ENCODE measurements around the gene PARP11.
A peak's percentile ranks its signal among the peaks of the same experiment; 100 is the strongest.

Gene PARP11

GRCh38 chr12:3885277-3886094 is 12.3 kb upstream of the PARP11 start:
- Histone ChIP-seq H3K4me1 (ENCODE audit: control insufficient read depth, low read length) (no peaks in the 10 kb centered on the region), H3K9me3 (ENCODE audit: control insufficient read depth, insufficient read depth, low read length) (no peaks in the 10 kb centered on the region), H3K79me2 (ENCODE audit: control insufficient read depth, low read length) (no peaks in the 10 kb centered on the region), H3K9me2 (replicated peaks; ENCODE audit: control insufficient read depth, low read length) (no peaks in the 10 kb centered on the region), H3K4me2 (ENCODE audit: low read length) (no peak overlapping the region), H3F3A (ENCODE audit: control insufficient read depth, insufficient read depth) (no peaks in the 10 kb centered on the region), H3K27me3 (ENCODE audit: control insufficient read depth, low read length) (no peaks in the 10 kb centered on the region; the same call in 1 of the 2 replicates), H3K4me3 (ENCODE audit: low read length) (no peak overlapping the region), H3K27ac (ENCODE audit: low read depth, low read length) (no peak overlapping the region), H3K36me3 (ENCODE audit: control insufficient read depth, low read length) (no peaks in the 10 kb centered on the region), H4K20me1 (ENCODE audit: control insufficient read depth, insufficient read depth, low read depth, low read length) (no peaks in the 10 kb centered on the region)
- peak; percentile 84 for TF ChIP-seq CTCF (IDR thresholded peaks at IDR 0.05; ENCODE audit: low read depth, low read length, poor library complexity, severe bottlenecking)
- TF ChIP-seq EZH2phosphoT487 (IDR thresholded peaks at IDR 0.05; ENCODE audit: borderline replicate concordance, low read length): no peak

GRCh38 chr12:3884671-3885070 is 11.5 kb upstream of the PARP11 start:
- Histone ChIP-seq H3K4me2 (ENCODE audit: low read length) (no peak overlapping the region), H3F3A (ENCODE audit: control insufficient read depth, insufficient read depth) (no peaks in the 10 kb centered on the region), H3K27ac (ENCODE audit: low read depth, low read length) (no peak overlapping the region)

GRCh38 chr12:3882896-3883564 is 9.8 kb upstream of the PARP11 start:
- Histone ChIP-seq H4K20me1 (ENCODE audit: control insufficient read depth, insufficient read depth, low read depth, low read length) (no peaks in the 10 kb centered on the region), H3K9me2 (replicated peaks; ENCODE audit: control insufficient read depth, low read length) (no peaks in the 10 kb centered on the region), H3K4me1 (ENCODE audit: control insufficient read depth, low read length) (no peaks in the 10 kb centered on the region), H3K36me3 (ENCODE audit: control insufficient read depth, low read length) (no peaks in the 10 kb centered on the region), H3F3A (ENCODE audit: control insufficient read depth, insufficient read depth) (no peaks in the 10 kb centered on the region), H3K27me3 (ENCODE audit: control insufficient read depth, low read length) (no peaks in the 10 kb centered on the region; the same call in 1 of the 2 replicates), H3K4me2 (ENCODE audit: low read length) (no peak overlapping the region), H3K9me3 (ENCODE audit: control insufficient read depth, insufficient read depth, low read length) (no peaks in the 10 kb centered on the region), H3K4me3 (ENCODE audit: low read length) (no peak overlapping the region), H3K27ac (ENCODE audit: low read depth, low read length) (no peak overlapping the region), H3K79me2 (ENCODE audit: control insufficient read depth, low read length) (no peaks in the 10 kb centered on the region)
- no peak for TF ChIP-seq EZH2phosphoT487 (IDR thresholded peaks at IDR 0.05; ENCODE audit: borderline replicate concordance, low read length)
- TF ChIP-seq CTCF (IDR thresholded peaks at IDR 0.05; ENCODE audit: low read depth, low read length, poor library complexity, severe bottlenecking): peak; percentile 54

More at GRCh38 chr12:3884671-3885070, 11.5 kb upstream of the PARP11 start:
- no peak overlapping the region for H3K4me3 ChIP-seq (ENCODE audit: low read length)
- H3K4me1 ChIP-seq (ENCODE audit: control insufficient read depth, low read length): no peaks in the 10 kb centered on the region
- no peaks in the 10 kb centered on the region; the same call in 1 of the 2 replicates for H3K27me3 ChIP-seq (ENCODE audit: control insufficient read depth, low read length)
- H3K9me2 ChIP-seq (replicated peaks; ENCODE audit: control insufficient read depth, low read length): no peaks in the 10 kb centered on the region
- H3K9me3 ChIP-seq (ENCODE audit: control insufficient read depth, insufficient read depth, low read length): no peaks in the 10 kb centered on the region
- no peaks in the 10 kb centered on the region for H3K79me2 ChIP-seq (ENCODE audit: control insufficient read depth, low read length)
- H4K20me1 ChIP-seq (ENCODE audit: control insufficient read depth, insufficient read depth, low read depth, low read length): no peaks in the 10 kb centered on the region
- no peaks in the 10 kb centered on the region for H3K36me3 ChIP-seq (ENCODE audit: control insufficient read depth, low read length)
- no peak for TF ChIP-seq CTCF (IDR thresholded peaks at IDR 0.05; ENCODE audit: low read depth, low read length, poor library complexity, severe bottlenecking)
- no peak for TF ChIP-seq EZH2phosphoT487 (IDR thresholded peaks at IDR 0.05; ENCODE audit: borderline replicate concordance, low read length)
